Omental fat pad (tissue), 4 donors: ENCODE measurements around the gene LMX1B. TPM values are rescaled to one million over a fixed set of nuclear protein-coding genes. Genes with fewer than 3 reads are reported as not detected.
A peak's percentile ranks its signal among the peaks of the same experiment; 100 is the strongest.

ENCODE experiments used
- ATAC-seq: fragments of 150-250 bp; one replicate; pipeline ENCODE4 v1.9.1; 2016; ENCODE audit warnings: mild to moderate bottlenecking, moderate library complexity; ENCODE audit not compliant: low FRiP score
- DNase-seq: peaks from one replicate; pipeline ENCODE4 v3.0.0-alpha.2; 2019; ENCODE audit warnings: low spot score
- total RNA-seq, 4 donors: library from RNA; depleted of rRNA; stranded (reverse); fragments of >200 nt; gene quantifications; one replicate each; pipeline ENCODE4 v1.1.0, GENCODE V29; 2016
- TF ChIP-seq, protein P1 (sequence below), 3 donors: fragments of 450-650 bp; IDR thresholded peaks; one replicate each; pipeline ENCODE4 v1.5.1; 2016 to 2017; ENCODE audit warnings: antibody characterized with exemption in 3 of 3, mild to moderate bottlenecking in 3 of 3, moderate library complexity in 2 of 3

Gene LMX1B
- total RNA-seq, 4 donors from 2014 or later = 0.09 to 1.1 (median 0.31) TPM; not detected in 1

DNA sequence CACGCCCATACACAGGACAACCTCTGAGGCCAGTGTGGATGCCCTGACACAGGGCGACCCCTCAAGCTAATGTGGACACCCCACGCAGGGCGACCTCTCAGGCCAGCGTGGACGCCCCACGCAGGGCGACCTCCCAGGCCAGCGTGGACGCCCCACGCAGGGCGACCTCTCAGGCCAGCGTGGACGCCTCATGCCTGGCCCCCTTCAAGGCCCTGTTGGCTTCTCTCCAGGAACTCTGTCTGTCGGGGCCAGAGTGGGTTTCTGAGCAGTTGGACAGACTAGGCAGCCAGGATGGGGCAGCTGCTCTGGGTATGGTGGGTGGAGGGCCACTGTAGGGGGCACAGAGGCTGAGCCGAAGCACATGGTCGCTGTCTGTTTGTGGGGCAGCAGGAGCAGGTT lies 47.4 kb downstream of the LMX1B start:
- TF ChIP-seq, protein P1, sequence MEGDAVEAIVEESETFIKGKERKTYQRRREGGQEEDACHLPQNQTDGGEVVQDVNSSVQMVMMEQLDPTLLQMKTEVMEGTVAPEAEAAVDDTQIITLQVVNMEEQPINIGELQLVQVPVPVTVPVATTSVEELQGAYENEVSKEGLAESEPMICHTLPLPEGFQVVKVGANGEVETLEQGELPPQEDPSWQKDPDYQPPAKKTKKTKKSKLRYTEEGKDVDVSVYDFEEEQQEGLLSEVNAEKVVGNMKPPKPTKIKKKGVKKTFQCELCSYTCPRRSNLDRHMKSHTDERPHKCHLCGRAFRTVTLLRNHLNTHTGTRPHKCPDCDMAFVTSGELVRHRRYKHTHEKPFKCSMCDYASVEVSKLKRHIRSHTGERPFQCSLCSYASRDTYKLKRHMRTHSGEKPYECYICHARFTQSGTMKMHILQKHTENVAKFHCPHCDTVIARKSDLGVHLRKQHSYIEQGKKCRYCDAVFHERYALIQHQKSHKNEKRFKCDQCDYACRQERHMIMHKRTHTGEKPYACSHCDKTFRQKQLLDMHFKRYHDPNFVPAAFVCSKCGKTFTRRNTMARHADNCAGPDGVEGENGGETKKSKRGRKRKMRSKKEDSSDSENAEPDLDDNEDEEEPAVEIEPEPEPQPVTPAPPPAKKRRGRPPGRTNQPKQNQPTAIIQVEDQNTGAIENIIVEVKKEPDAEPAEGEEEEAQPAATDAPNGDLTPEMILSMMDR (IDR thresholded peaks at IDR 0.05) = no peak

DNA sequence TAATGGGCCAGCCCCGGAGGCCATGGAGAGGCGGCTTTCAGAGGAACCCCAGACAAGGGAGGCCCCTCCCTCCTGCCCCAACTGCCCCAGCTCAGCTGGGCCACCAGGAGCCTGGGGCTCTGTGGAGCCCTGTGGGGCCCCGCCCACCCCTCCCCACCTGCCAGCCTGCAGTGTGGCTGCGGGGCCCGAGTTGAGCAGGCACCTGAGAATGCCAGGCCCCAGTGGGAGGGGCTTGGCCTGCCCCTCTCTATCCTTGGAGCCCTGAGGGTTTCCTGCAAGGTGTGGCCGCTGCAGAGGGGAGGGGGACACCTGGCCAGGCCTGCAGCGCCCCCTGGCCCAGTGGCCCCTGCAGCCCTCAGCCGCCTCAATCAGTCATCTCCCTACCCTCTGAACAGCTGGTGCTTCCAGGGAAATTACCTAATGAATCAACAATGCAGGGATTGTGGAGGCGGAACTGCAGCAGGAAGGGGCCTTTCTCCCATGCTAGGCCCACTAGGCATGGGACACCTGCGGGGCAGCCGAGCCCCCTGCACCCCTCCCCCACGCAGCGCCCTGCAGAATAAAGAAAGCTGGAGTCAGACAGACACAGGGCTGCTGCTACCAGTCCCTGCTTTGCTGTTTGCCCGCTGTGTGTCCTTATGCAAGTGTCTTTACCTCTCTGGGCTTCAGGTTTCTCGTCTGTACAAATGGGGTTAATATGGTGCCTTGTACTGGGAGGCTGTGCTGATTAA lies 48.0 kb downstream of the LMX1B start:
- ATAC-seq (no peak), DNase-seq (no peak)
- TF ChIP-seq, protein P1 (IDR thresholded peaks at IDR 0.05) = no peak

More for the DNA sequence above, 47.4 kb downstream of the LMX1B start:
- DNase-seq (no peak), ATAC-seq (no peak)

DNA sequence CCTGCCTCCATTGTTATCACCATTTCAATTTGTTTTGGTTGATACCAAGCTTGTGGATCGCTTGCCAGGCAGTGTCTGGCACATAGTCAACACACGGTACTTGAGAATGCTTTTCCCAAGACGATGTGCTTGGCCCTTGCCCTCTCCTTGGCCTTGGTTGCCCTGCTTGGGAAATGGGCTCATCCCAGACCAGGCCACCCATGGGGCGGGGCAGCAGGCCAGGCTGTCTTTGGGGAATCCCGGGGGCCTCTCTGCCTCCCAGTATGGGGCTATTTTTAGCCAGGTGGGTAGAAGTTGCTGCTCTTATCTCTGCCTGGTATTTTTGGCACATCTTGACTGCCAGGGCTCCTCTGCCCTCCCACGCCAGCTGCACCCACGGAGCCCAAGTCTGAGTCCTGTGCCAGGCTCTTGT lies 49.9 kb downstream of the LMX1B start:
- DNase-seq (no peak), ATAC-seq (no peak)
- TF ChIP-seq, protein P1 (IDR thresholded peaks at IDR 0.05) = no peak

DNA sequence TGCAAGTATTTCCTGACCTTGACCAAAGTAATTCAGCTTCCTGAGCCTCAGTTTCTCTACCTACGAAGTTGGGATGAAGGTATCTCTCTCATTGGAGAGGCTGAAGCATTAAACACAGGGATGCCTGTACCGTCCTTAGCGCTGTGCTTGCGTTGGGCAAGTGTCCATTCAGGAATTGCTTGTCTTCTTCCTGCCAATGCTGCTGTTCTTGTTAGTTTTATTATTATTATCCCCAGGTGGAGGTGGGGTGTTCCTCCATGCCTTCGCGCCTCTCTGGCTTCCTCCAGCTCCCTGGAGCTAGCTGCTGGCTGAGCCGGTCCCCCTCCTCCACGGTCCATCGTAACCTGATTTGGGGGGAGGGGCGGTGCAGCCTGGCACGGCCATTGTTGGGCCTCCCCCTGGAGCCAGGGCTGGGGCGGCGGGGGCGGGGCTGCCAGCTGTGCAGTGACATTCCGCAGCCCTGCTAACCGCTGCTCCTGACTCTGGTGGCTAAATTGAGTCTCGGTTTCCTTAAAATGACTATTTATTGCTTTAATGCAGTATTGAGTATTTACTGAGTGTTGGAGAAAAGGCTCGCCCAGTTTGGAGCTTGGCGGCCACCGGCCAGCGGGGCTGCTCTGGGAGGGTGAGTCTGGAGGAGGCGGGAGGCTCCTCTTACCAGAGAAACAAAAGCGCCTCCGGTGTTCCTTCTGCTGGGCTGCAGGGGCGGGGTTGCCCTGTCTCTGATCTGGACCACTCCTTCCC lies 51.3 kb downstream of the LMX1B start:
- TF ChIP-seq, protein P1 (IDR thresholded peaks at IDR 0.05) = no peak
- ATAC-seq = peak; percentile 27
- no peak for DNase-seq

DNA sequence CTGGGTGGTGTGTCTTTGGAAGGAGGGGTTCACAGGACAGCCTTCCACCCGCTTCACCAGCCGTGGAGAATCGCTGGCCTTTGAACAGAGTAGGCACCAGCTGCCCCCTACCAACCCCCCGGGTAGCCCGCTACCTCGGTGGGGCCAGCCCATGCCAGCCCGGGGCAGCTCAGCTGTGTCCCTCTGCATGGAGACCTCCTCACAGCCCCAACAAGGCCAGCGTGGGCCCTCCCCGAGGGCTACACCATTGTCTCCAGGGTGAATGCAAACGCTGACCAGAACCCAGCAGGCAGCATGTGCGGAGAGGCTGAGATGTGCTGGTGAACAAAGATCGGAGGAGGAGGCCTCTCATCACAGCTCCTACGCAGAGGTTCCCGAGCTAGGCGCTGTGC lies 51.9 kb downstream of the LMX1B start:
- TF ChIP-seq, protein P1 (IDR thresholded peaks at IDR 0.05) = no peak
- ATAC-seq (no peak), DNase-seq (no peak)

DNA sequence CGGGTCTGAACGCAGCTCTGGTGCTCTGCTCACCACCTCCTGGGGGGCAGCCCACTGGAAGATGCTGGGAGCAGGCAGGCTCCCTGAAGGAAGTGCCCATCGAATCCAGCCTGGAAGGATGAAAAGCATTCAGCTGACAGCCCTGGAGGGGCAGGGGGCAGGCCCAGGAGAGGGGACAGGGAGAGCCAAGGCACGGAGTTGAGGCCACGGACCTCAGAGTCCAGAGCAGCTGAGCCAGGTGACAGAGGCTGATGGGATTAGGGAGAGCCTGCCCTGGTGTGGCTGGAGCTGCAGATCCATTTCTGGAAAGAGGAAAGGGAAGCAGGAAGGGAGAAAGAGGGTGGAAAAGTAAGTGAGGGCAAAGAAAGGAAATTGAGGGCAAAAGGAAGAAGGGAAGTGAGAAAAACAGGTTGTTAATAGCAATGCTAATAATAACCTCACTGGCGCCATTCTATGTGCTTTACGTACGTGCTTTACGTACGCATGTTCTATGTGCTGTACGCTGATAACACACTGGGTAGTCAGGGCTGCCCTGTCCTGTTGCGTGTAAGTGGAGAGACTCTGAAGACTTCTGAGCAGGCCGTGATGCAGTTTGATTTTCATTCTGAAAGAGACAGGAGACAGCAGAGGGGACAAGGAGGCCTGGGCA lies 52.6 kb downstream of the LMX1B start:
- ATAC-seq (no peak), DNase-seq (no peak)
- TF ChIP-seq, protein P1 (IDR thresholded peaks at IDR 0.05) = no peak
